H7 (cell line): ENCODE results near the gene CDC42BPA. TPM values are rescaled to one million over a fixed set of nuclear protein-coding genes. Genes with fewer than 3 reads are reported as not detected.
"Not testable (repeated sequence)": the region's sequence is repeated elsewhere in the genome, so short reads cannot be mapped to it uniquely, and the experiment has no call there.

Experiments
- DNase-seq: peaks from one replicate; pipeline ENCODE4 v3.0.0; 2012
- H3K27me3 ChIP-seq: 2 replicates; pipeline ENCODE4 v1.6.0; 2011; ENCODE audit warnings: mild to moderate bottlenecking, low read length; ENCODE audit not compliant: control insufficient read depth, insufficient read depth
- H3K36me3 ChIP-seq: replicated peaks from 2 replicates; pipeline ENCODE4 v1.5.1; 2011; ENCODE audit warnings: low read length; ENCODE audit not compliant: control insufficient read depth, insufficient read depth
- H3K4me3 ChIP-seq: 2 replicates; pipeline ENCODE4 v1.5.1; 2011; ENCODE audit warnings: low read depth, mild to moderate bottlenecking, control low read depth, low read length, moderate library complexity; ENCODE audit not compliant: insufficient read depth
- total RNA-seq: library from RNA; depleted of rRNA; stranded (reverse); fragments of >200 nt; shearing (Covaris generic); gene quantifications from 2 replicates; pipeline ENCODE4 v1.2.3, GENCODE V29; 2014

Gene CDC42BPA
- total RNA-seq, 1 experiment from 2014 or later = 26.1 TPM

DNA sequence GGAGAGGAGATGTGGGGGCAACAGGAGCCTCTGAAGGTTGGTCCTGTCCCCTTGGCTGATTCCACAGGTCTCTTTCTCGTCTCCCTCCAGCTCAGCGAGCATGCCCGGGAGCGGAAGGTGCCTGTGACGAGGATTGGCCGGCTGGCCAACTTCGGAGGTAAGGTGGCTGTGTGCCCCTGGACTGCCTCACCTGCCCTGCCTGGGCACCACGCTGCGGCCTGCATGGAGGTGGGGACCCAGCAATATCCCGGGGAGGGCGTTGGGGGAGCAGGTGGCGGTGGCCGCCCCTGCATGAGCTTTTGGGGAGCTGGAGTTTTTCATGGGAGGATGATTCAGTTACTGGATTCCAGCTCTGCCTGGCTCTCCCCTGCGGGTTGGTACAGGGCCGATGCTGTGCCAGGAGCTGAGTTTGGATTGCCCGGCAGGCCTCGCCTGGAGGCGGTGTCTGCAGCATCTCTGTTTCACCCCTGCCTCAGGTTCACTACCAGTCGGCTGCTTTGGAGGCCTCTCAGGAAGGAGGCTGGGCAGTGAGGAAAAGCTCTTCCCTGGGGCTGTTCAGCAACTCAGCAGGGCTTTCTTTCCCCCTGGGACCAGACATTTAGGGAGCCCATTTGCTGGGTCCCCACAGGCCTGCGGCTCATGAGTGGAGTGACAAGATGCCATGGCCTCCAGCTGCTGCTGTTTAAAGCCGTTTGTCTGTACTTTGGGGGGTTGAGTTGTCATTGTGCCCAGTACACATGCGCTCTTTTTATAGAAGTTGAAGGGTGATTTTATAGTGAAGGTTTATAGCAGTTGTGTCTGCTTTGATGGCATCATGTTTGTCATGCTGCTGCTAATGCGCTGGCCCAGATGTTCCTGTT, 352.5 kb downstream of the CDC42BPA start:
- Histone ChIP-seq H3K27me3 (no peaks in the 10 kb centered on the region), H3K36me3 (no peaks in the 10 kb centered on the region), H3K4me3 (no peak overlapping the region)
- no peak for DNase-seq

DNA sequence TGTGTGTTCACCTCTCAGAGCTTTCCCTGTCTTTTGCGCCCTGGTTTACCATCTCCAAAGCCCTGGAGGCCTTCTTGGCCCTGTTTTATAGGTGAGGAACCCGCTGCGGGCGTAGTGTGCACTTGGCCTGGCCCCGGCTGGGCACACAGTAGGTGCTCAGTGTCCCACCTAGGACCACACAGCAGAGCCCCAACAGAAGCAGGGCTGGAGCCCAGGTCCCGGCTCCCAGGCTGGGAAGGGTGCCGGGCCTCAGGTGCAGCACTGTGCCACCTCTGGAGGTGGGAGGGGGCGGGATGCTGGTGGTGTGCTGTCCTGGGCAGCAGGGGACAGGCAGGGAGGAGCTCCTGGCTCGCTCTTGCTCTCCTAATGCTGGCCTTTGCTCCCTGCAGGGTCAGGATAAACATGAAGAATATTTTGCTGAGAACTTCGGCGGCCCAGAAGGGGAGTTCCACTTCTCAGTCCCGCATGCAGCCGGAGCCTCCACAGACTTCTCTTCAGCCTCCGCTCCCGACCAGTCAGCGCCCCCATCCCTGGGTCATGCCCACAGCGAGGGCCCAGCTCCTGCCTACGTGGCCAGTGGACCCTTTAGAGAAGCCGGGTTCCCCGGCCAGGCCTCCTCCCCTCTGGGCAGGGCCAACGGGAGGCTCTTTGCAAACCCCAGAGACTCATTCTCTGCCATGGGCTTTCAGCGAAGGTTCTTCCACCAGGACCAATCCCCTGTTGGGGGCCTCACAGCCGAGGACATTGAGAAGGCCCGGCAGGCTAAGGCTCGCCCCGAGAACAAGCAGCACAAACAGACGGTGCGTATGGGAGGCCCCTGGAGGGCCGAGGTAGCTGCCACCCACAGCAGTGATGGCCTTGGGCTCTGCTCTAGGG, 353.4 kb downstream of the CDC42BPA start:
- H3K36me3 ChIP-seq = no peaks in the 10 kb centered on the region
- H3K27me3 ChIP-seq = no peaks in the 10 kb centered on the region
- no peak for DNase-seq
- H3K4me3 ChIP-seq = no peak overlapping the region

- no peak for DNase-seq
- no peaks in the 10 kb centered on the region for H3K36me3 ChIP-seq
These were observed 354.2 kb downstream of the CDC42BPA start for GRCh38 chr1:226964068-226964425.

DNA sequence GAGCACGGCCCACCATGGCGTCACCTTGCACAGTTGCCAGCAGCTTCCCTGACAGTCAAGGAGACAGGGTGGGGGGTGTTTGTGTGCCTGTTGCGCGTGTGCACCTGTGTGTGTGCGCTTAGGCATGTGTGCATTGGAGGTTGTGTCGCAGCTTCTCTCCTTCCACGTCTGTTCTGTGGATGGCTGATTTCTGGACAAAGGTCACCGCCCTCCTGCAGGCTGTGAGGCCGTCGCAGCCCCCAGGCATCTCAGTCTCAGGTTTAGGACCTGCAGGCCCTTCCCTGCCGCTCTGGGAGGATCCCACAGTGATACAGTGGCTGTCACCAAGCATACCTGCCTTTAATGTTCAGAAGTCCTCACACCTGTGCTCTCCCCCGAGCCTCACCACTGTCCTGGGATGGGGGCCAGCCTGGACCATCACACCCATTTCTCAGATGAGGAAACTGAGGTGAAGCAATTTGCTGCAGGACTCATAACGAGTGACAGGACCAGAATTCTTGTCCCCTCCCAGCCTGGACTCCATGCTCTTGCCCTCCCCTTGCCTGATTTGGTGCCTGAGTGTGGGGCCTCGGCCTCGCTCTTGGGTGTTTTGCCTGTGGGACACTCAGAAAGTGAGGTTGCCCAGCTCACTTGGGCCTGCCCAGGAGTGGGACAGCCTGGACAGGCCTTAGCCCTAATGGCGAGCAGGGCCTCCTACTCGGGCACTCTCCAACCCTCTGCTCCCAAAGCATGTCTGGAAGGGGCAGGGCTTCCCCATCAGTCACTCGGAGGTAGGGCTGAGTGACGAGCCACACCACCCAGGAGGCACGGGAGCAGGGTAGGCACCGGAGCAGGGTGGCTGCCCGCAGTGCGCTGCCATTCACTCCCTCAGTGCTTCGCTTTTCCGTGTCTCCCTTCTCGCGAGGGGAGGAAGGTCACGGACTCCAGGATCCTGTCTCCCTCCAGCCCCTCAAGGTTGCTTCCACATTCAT, 355.6 kb downstream of the CDC42BPA start:
- H3K4me3 ChIP-seq = no peak overlapping the region
- no peaks in the 10 kb centered on the region for H3K36me3 ChIP-seq
- no peak for DNase-seq
- no peaks in the 10 kb centered on the region for H3K27me3 ChIP-seq

More at GRCh38 chr1:226964068-226964425, 354.2 kb downstream of the CDC42BPA start:
- Histone ChIP-seq H3K4me3 (no peak overlapping the region), H3K27me3 (no peaks in the 10 kb centered on the region)

- no peaks in the 10 kb centered on the region for H3K36me3 ChIP-seq
- no peak overlapping the region for H3K4me3 ChIP-seq
- no peaks in the 10 kb centered on the region for H3K27me3 ChIP-seq
- DNase-seq = no peak
These were observed 357.1 kb downstream of the CDC42BPA start for GRCh38 chr1:226960944-226961765.

DNA sequence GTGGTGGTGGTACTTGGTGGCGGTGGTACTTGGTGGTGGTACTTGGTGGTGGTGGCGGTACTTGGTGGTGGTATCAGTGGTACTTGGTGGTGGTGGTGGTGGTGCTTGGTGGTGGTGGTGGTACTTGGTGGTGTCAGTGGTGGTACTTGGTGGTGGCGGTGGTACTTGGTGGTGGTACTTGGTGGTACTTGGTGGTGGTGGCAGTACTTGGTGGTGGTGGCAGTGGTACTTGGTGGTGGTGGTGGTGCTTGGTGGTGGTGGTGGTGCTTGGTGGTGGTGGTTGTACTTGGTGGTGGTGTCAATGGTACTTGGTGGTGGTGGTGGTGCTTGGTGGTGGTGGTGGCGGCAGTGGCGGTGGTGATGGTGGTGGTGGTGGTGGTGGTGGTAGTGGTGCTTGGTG, 358.0 kb downstream of the CDC42BPA start:
- Histone ChIP-seq H3K4me3 (no peak overlapping the region), H3K27me3 (no peaks in the 10 kb centered on the region), H3K36me3 (no peaks in the 10 kb centered on the region)
- DNase-seq = no peak

GRCh38 chr1:226958300-226958699, 360.0 kb downstream of the CDC42BPA start:
- Histone ChIP-seq H3K27me3 (no peaks in the 10 kb centered on the region), H3K36me3 (no peaks in the 10 kb centered on the region), H3K4me3 (no peak overlapping the region)
- DNase-seq = no peak

DNA sequence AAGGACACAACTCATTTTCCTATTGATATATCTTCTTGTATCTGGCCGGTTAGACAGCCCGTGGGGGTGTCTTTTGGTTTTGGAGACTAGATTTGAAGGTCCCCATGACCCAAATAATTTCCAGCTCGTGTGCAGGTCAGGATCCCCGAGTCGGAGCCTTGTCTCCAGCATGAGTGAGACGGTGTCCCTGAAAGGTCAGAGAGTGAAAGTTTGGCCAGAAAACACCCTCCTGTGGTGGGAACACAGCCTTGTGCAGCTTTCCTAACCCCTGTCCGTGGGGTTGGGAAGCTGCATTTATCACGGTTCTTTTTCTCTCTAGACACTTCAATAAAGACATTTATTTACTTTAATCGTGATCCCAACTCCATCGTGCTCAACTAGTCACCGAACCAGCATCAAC, 360.6 kb downstream of the CDC42BPA start:
- DNase-seq = no peak
- Histone ChIP-seq H3K36me3 (no peaks in the 10 kb centered on the region), H3K27me3 (no peaks in the 10 kb centered on the region), H3K4me3 (no peak overlapping the region)

GRCh38 chr1:226956942-226957713, 361.2 kb downstream of the CDC42BPA start:
- Histone ChIP-seq H3K27me3 (no peaks in the 10 kb centered on the region), H3K36me3 (no peaks in the 10 kb centered on the region), H3K4me3 (no peak overlapping the region)
- no peak for DNase-seq

DNA sequence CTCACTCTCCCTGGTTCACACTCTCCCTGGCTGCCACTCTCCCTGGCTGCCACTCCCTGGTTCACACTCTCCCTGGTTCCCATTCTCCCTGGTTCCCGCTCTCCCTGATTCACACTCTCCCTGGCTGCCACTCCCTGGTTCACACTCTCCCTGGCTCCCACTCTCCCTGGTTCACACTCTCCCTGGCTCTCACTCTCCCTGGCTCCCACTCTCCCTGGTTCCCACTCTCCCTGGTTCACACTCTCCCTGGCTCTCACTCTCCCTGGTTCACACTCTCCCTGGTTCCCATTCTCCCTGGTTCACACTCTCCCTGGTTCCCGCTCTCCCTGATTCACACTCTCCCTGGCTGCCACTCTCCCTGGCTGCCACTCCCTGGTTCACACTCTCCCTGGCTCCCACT, 362.4 kb downstream of the CDC42BPA start:
- H3K36me3 ChIP-seq, DNase-seq, H3K27me3 ChIP-seq, H3K4me3 ChIP-seq: not testable (repeated sequence)

DNA sequence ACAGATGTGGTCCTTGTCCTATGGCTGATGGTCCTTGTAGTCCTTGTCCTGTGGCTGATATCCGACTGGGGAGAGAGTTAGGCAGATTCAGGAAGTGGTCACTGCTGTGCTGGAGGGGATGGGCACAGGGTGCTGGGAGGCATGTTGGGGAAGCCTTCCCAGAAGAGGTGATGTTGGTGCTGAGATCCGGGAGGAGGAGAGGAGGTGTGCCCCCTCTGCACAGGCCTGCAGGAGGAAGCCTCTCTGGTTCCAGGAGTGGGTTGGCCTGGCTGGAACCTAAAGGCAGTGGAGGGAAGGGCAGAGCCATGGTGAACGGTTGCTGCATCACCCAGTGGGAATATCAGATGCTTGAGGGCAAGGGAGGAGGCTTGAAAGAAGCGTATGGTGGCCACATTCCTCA, 363.5 kb downstream of the CDC42BPA start:
- DNase-seq = no peak
- H3K4me3 ChIP-seq = no peak overlapping the region

GRCh38 chr1:226954337-226954736, 364.0 kb downstream of the CDC42BPA start:
- H3K27me3 ChIP-seq = no peaks in the 10 kb centered on the region
- DNase-seq = no peak
- H3K4me3 ChIP-seq = no peak overlapping the region
- no peaks in the 10 kb centered on the region for H3K36me3 ChIP-seq

More for the DNA sequence above, 363.5 kb downstream of the CDC42BPA start:
- H3K36me3 ChIP-seq = no peaks in the 10 kb centered on the region
- no peaks in the 10 kb centered on the region for H3K27me3 ChIP-seq
